HepG2 (cell line): ENCODE measurements around the gene TTLL11. TPM values are rescaled to one million over a fixed set of nuclear protein-coding genes. Genes with fewer than 3 reads are reported as not detected.

Source experiments
- ATAC-seq: fragments of 200-7000 bp; cut with Tn5 transposase; 3 replicates; pipeline ENCODE4 v1.9.1; 2020; ENCODE audit warnings: mild to moderate bottlenecking, moderate library complexity
- BruUV-seq: library from RNA; stranded (reverse); fragments of 400-500 nt; replicated peaks from 2 replicates; lab custom pipeline; 2021; lab: Mats Ljungman, UMichigan
- CTCF ChIA-PET: fragments of 300-600 bp; formaldehyde crosslinking; extraction: SDS; loops from one replicate; lab custom pipeline; 2021; ENCODE audit warnings: low total read pairs, inconsistent platforms, low intra/inter-chr PET ratio; lab: Yijun Ruan, JAX
- POLR2A ChIA-PET: fragments of 350-600 bp; sonication (Branson Sonifier 250); formaldehyde crosslinking; loops from one replicate; lab custom pipeline; 2020; ENCODE audit warnings: antibody characterized with exemption, inconsistent platforms; lab: Yijun Ruan, JAX
- DNase-seq: peaks from one replicate; pipeline ENCODE4 v3.0.0-alpha.2; 2015; ENCODE audit warnings: low spot score
- FAIRE-seq: peaks from 3 replicates; lab custom pipeline; 2011; peaks lifted over from hg19 to GRCh38; lab: Jason Lieb, UNC
- H2AFZ ChIP-seq: one replicate; pipeline ENCODE4 v1.6.1; 2011; ENCODE audit warnings: low read length, inconsistent platforms
- H3K27ac ChIP-seq: fragments of 300-600 bp; 3 replicates; pipeline ENCODE4 v1.8.0; 2011; ENCODE audit warnings: mixed run types, mild to moderate bottlenecking, mixed read lengths, low read length, inconsistent platforms; ENCODE audit not compliant: insufficient read depth; ENCODE audit errors: extremely low read length
- H3K27me3 ChIP-seq, 2 experiments: fragments of 200-600 bp in 1 of 2; 2 replicates in 1 of 2; 3 replicates in 1 of 2; pipeline versions ENCODE4 v1.6.0 to v1.8.0; 2011; ENCODE audit warnings: low read length in 2 of 2, mild to moderate bottlenecking in 2 of 2, moderate library complexity in 2 of 2, inconsistent platforms in 1 of 2; ENCODE audit not compliant: insufficient read depth in 2 of 2, control insufficient read depth in 1 of 2
- H3K36me3 ChIP-seq, 2 experiments: fragments of 200-600 bp in 1 of 2; replicated peaks in 1 of 2; 2 replicates in 1 of 2; 3 replicates in 1 of 2; pipeline versions ENCODE4 v1.5.1 to v1.8.0; 2011; ENCODE audit warnings: low read length in 2 of 2, inconsistent platforms in 1 of 2; ENCODE audit not compliant: insufficient read depth in 2 of 2, control insufficient read depth in 1 of 2
- H3K4me1 ChIP-seq: 2 replicates; pipeline ENCODE4 v1.5.1; 2012; ENCODE audit warnings: low read length, inconsistent platforms; ENCODE audit not compliant: insufficient read depth
- H3K4me2 ChIP-seq: 2 replicates; pipeline ENCODE4 v1.6.0; 2011; ENCODE audit warnings: low read depth, low read length, inconsistent platforms
- H3K4me3 ChIP-seq, 3 experiments: fragments of 200-600 bp in 1 of 3; sonication (generic), shearing (Covaris generic) in 1 of 3; replicated peaks in 1 of 3; 2 replicates each; pipeline ENCODE4 v1.5.1; 2011 to 2016; ENCODE audit warnings: low read length in 3 of 3, inconsistent platforms in 2 of 3, low read depth in 2 of 3, mild to moderate bottlenecking in 2 of 3, control low read depth in 1 of 3, mixed read lengths in 1 of 3; ENCODE audit not compliant: insufficient read depth in 1 of 3
- H3K79me2 ChIP-seq: one replicate; pipeline ENCODE4 v1.6.1; 2011; ENCODE audit warnings: low read length, inconsistent platforms; ENCODE audit not compliant: insufficient read depth
- H3K9ac ChIP-seq: 2 replicates; pipeline ENCODE4 v1.6.0; 2011; ENCODE audit warnings: mild to moderate bottlenecking, low read depth, low read length, inconsistent platforms; ENCODE audit not compliant: insufficient read depth
- H3K9me3 ChIP-seq: 2 replicates; pipeline ENCODE4 v1.5.1; 2012; ENCODE audit warnings: mild to moderate bottlenecking, low read length
- H4K20me1 ChIP-seq: 2 replicates; pipeline ENCODE4 v1.6.0; 2011; ENCODE audit warnings: inconsistent platforms, mild to moderate bottlenecking, low read length, moderate library complexity; ENCODE audit not compliant: insufficient read depth
- EED ChIP-seq: sonication (generic); formaldehyde crosslinking; IDR thresholded peaks from 2 replicates; pipeline ENCODE4 v1.5.0; 2020; ENCODE audit warnings: mild to moderate bottlenecking, missing genetic modification reagents
- MLLT10 ChIP-seq: sonication (generic); formaldehyde crosslinking; IDR thresholded peaks from 2 replicates; pipeline ENCODE4 v1.4.0; 2020; ENCODE audit warnings: missing genetic modification reagents
- PHF5A ChIP-seq: IDR thresholded peaks from one replicate; pipeline ENCODE4 v1.6.1; 2018; ENCODE audit warnings: low read depth, missing genetic modification reagents; ENCODE audit not compliant: unreplicated experiment
- POLR2AphosphoS5 ChIP-seq: IDR thresholded peaks from 2 replicates; pipeline ENCODE4 v1.6.1; 2012; ENCODE audit warnings: low read depth, low read length
- SIN3A ChIP-seq: IDR thresholded peaks from 2 replicates; pipeline ENCODE4 v1.6.1; 2011; ENCODE audit warnings: low read depth, mild to moderate bottlenecking, control low read depth, low read length, borderline replicate concordance
- SMARCC2 ChIP-seq: fragments of 450-650 bp; IDR thresholded peaks from 2 replicates; pipeline ENCODE4 v1.6.1; 2017; ENCODE audit warnings: antibody characterized with exemption, mild to moderate bottlenecking
- ZFYVE20 ChIP-seq: sonication (generic); formaldehyde crosslinking; IDR thresholded peaks from 2 replicates; pipeline ENCODE4 v1.8.0; 2023; ENCODE audit warnings: low read depth, mild to moderate bottlenecking, moderate library complexity, missing genetic modification reagents, borderline replicate concordance
- ZNF280B ChIP-seq: sonication (generic); formaldehyde crosslinking; IDR thresholded peaks from 2 replicates; pipeline ENCODE4 v1.5.0; 2020; ENCODE audit warnings: missing genetic modification reagents, mild to moderate bottlenecking, borderline replicate concordance
- ZNF672 ChIP-seq: sonication (generic); formaldehyde crosslinking; IDR thresholded peaks from 2 replicates; pipeline ENCODE4 v1.8.1; 2022; ENCODE audit warnings: missing genetic modification reagents
- ZNF740 ChIP-seq: sonication (generic); formaldehyde crosslinking; IDR thresholded peaks from 2 replicates; pipeline ENCODE4 v1.4.0; 2020; ENCODE audit warnings: missing genetic modification reagents
- ZNF878 ChIP-seq: sonication (generic); formaldehyde crosslinking; IDR thresholded peaks from 2 replicates; pipeline ENCODE4 v1.8.1; 2023; ENCODE audit warnings: mild to moderate bottlenecking, missing genetic modification reagents, moderate library complexity
- ZSCAN30 ChIP-seq: sonication (generic); formaldehyde crosslinking; IDR thresholded peaks from 2 replicates; pipeline ENCODE4 v1.5.0; 2020; ENCODE audit warnings: mild to moderate bottlenecking, missing genetic modification reagents
- WGBS: methylation state at CpG from one replicate; pipeline ENCODE4 v1.1.6; 2017; ENCODE audit warnings: low lambda C conversion rate; 5-methylcytosine and 5-hydroxymethylcytosine counted together
- in situ Hi-C: cut with HindIII; loops from 2 replicates; pipeline ENCODE4 v1.10.0; 2017; ENCODE audit warnings: low pct_unique_long_range_greater_than_20kb; ENCODE audit not compliant: extremely low pct_ligation_motif_present
- intact Hi-C: fragments of 100-400 bp; cut with micrococcal nuclease; formaldehyde crosslinking; loops from one replicate; pipeline ENCODE4 v1.10.0; 2022; ENCODE audit not compliant: unreplicated experiment
- polyA plus RNA-seq, 8 experiments: library from polyadenylated mRNA; depleted of rRNA in 3 of 8; stranded (reverse) in 7 of 8; unstranded in 1 of 8; fragments of >200 nt; fragmentation: Illumina TruSeq in 4 of 8; extraction: Trizol in 4 of 8; gene quantifications; 2 replicates each; pipeline versions ENCODE4 v1.2.1 to v1.2.3, GENCODE V29; 2011 to 2016; ENCODE audit warnings: low read depth in 4 of 8, missing spikeins in 1 of 8, mixed read lengths in 1 of 8; ENCODE audit not compliant: insufficient read depth in 1 of 8
- total RNA-seq, 5 experiments: library from RNA; depleted of rRNA; stranded (reverse); fragments of >200 nt; fragmentation: Illumina TruSeq; extraction: Trizol; gene quantifications; 2 replicates each; pipeline ENCODE4 v1.2.3, GENCODE V29; 2016; ENCODE audit warnings: low read depth in 1 of 5
- TF ChIP-seq, protein P1 (sequence below): IDR thresholded peaks from 2 replicates; pipeline ENCODE4 v1.6.1; 2016
- TF ChIP-seq, protein P2 (sequence below): sonication (generic); formaldehyde crosslinking; IDR thresholded peaks from 2 replicates; pipeline ENCODE4 v1.4.0; 2020; ENCODE audit warnings: missing genetic modification reagents, borderline replicate concordance
- TF ChIP-seq, protein P3 (sequence below): sonication (generic); formaldehyde crosslinking; IDR thresholded peaks from 2 replicates; pipeline ENCODE4 v1.9.0; 2021; ENCODE audit warnings: missing genetic modification reagents, borderline replicate concordance

The TTLL11 gene
- total and polyA plus RNA-seq, 2 of the 13 experiments (the other 11 are each of a cell fraction or from before 2014, with no cell fraction given), result 4.5 to 5.2 TPM

DNA sequence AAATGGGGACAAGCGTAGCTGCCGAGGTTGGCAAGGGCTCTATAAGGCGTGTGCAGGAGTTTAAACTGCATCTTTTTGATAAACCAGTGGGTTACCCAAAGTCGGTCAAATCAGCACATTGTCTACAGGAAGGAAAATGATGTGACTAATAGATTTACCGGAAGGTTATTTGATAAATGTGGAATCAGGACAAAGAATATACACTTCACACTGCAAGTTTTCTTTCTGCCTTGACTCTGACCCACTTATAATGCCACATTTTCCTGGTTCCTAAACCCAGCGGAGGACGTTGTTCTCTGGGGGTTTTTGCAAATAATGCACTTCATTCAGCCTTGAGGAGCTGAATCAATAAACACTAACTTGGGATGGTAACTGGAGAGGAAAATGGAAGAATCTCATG, 76.8 kb downstream of the TTLL11 start:
- DNase-seq (no peak), FAIRE-seq (no peak), ATAC-seq (no peak)
- no peaks in the 10 kb centered on the region for H3K9me3 ChIP-seq
- no peaks in the 10 kb centered on the region for H4K20me1 ChIP-seq
- WGBS, result 79% methylated on average over 7 of the region's 7 CpGs
- no peak overlapping the region for H3K27ac ChIP-seq
- ChIA-PET POLR2A (no interaction called here), CTCF (no interaction called here)
- no TSS peak for BruUV-seq
- in situ Hi-C loops (no loop called here), intact Hi-C loops (no loop called here)
- no peak overlapping the region for H3K9ac ChIP-seq
- no peak overlapping the region for H2AFZ ChIP-seq
- H3K27me3 ChIP-seq, result no peaks in the 10 kb centered on the region
- H3K79me2 ChIP-seq, result no peaks in the 10 kb centered on the region
- H3K4me1 ChIP-seq, result no peaks in the 10 kb centered on the region
- no peaks in the 10 kb centered on the region for H3K36me3 ChIP-seq
- H3K4me3 ChIP-seq, result no peak overlapping the region
- no peak overlapping the region for H3K4me2 ChIP-seq
- TF ChIP-seq EED (no peak), ZFYVE20 (CRISPR knock-in tag) (no peak), ZSCAN30 (CRISPR knock-in tag) (no peak), MLLT10 (CRISPR knock-in tag) (no peak), SMARCC2 (no peak), ZNF280B (CRISPR knock-in tag) (no peak), ZNF672 (CRISPR knock-in tag) (no peak), ZNF878 (CRISPR knock-in tag) (no peak), POLR2AphosphoS5 (no peak), PHF5A (CRISPR knock-in tag) (no peak), ZNF740 (CRISPR knock-in tag) (no peak), SIN3A (no peak)
- TF ChIP-seq, protein P1, sequence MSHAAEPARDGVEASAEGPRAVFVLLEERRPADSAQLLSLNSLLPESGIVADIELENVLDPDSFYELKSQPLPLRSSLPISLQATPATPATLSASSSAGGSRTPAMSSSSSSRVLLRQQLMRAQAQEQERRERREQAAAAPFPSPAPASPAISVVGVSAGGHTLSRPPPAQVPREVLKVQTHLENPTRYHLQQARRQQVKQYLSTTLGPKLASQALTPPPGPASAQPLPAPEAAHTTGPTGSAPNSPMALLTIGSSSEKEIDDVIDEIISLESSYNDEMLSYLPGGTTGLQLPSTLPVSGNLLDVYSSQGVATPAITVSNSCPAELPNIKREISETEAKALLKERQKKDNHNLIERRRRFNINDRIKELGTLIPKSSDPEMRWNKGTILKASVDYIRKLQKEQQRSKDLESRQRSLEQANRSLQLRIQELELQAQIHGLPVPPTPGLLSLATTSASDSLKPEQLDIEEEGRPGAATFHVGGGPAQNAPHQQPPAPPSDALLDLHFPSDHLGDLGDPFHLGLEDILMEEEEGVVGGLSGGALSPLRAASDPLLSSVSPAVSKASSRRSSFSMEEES (CRISPR knock-in tag), result no peak
- TF ChIP-seq, protein P2, sequence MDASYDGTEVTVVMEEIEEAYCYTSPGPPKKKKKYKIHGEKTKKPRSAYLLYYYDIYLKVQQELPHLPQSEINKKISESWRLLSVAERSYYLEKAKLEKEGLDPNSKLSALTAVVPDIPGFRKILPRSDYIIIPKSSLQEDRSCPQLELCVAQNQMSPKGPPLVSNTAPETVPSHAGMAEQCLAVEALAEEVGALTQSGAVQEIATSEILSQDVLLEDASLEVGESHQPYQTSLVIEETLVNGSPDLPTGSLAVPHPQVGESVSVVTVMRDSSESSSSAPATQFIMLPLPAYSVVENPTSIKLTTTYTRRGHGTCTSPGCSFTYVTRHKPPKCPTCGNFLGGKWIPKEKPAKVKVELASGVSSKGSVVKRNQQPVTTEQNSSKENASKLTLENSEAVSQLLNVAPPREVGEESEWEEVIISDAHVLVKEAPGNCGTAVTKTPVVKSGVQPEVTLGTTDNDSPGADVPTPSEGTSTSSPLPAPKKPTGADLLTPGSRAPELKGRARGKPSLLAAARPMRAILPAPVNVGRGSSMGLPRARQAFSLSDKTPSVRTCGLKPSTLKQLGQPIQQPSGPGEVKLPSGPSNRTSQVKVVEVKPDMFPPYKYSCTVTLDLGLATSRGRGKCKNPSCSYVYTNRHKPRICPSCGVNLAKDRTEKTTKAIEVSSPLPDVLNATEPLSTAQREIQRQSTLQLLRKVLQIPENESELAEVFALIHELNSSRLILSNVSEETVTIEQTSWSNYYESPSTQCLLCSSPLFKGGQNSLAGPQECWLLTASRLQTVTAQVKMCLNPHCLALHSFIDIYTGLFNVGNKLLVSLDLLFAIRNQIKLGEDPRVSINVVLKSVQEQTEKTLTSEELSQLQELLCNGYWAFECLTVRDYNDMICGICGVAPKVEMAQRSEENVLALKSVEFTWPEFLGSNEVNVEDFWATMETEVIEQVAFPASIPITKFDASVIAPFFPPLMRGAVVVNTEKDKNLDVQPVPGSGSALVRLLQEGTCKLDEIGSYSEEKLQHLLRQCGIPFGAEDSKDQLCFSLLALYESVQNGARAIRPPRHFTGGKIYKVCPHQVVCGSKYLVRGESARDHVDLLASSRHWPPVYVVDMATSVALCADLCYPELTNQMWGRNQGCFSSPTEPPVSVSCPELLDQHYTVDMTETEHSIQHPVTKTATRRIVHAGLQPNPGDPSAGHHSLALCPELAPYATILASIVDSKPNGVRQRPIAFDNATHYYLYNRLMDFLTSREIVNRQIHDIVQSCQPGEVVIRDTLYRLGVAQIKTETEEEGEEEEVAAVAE, result no peak
- TF ChIP-seq, protein P3, sequence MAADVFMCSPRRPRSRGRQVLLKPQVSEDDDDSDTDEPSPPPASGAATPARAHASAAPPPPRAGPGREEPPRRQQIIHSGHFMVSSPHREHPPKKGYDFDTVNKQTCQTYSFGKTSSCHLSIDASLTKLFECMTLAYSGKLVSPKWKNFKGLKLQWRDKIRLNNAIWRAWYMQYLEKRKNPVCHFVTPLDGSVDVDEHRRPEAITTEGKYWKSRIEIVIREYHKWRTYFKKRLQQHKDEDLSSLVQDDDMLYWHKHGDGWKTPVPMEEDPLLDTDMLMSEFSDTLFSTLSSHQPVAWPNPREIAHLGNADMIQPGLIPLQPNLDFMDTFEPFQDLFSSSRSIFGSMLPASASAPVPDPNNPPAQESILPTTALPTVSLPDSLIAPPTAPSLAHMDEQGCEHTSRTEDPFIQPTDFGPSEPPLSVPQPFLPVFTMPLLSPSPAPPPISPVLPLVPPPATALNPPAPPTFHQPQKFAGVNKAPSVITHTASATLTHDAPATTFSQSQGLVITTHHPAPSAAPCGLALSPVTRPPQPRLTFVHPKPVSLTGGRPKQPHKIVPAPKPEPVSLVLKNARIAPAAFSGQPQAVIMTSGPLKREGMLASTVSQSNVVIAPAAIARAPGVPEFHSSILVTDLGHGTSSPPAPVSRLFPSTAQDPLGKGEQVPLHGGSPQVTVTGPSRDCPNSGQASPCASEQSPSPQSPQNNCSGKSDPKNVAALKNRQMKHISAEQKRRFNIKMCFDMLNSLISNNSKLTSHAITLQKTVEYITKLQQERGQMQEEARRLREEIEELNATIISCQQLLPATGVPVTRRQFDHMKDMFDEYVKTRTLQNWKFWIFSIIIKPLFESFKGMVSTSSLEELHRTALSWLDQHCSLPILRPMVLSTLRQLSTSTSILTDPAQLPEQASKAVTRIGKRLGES, result no peak
